NCI-H146 (cell line): ENCODE measurements around the gene GTF2F2.

Source experiments
- DNase-seq: peaks from one replicate; lab custom pipeline; 2025; lab: John Stamatoyannopoulos, UW

Gene GTF2F2, protein sequence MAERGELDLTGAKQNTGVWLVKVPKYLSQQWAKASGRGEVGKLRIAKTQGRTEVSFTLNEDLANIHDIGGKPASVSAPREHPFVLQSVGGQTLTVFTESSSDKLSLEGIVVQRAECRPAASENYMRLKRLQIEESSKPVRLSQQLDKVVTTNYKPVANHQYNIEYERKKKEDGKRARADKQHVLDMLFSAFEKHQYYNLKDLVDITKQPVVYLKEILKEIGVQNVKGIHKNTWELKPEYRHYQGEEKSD

DNA sequence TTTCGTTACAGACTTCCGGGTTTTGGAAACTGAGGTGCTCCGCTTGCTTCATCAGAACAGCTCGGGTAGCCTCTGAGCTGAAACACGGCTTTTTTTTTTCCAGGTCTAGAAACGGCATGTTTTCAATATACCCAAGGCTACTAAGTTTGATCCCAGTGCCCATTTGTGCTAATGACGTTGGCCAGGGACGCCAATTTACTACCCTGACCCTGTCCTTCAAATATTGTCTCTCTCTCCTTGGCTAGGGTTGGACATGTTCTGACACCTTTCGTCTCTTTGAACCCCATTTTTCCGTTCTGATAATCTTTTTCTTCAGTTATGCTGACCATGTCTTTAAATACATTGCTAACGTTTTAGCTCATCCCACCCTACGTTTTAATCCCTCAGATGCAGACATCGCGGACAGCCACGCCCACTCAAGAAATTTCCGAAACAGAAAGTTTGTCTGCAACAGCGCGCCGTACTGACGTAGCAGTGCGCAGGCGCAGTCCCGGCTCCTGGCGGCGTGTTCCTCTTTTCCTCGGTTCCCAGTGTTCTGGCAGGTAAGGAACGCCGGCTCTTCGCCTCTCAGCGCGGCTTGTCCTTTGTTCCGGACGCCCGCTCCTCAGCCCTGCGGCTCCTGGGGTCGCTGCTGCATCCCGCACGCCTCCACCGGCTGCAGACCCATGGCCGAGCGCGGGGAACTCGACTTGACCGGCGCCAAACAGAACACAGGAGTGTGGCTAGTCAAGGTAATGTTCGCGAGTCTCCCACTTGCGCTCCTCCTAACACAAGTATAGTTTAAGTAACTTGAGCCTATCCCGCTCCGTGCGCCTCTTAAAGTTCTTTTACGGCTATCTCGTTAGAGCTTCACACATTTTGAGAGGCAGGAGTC lies at the start of gene GTF2F2:
Gene GTF2F2, plus strand, starts transcription at position 520 of the 874 bp plus-strand sequence. Its CDS starts 146 bp downstream, at position 666.
- DNase-seq = peak; percentile 91

DNA sequence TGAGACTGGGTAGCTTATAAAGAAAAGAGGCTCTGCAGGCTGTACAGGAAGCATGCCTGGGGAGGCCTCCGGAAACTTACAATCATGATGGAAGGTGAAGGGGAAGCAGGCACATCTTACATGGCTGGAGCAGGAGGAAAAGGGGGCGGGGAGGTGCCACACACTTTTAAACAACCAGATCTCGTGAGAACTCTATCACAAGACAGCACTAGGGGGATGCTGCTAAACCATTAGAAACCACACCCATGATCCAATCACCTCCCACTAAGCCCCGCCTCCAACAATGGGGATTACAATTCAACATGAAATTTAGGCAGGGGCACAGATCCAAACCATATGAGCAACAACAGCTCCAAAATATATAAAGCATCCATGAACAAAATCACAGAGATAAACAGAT lies 46.5 kb upstream of the GTF2F2 start:
- no peak for DNase-seq

DNA sequence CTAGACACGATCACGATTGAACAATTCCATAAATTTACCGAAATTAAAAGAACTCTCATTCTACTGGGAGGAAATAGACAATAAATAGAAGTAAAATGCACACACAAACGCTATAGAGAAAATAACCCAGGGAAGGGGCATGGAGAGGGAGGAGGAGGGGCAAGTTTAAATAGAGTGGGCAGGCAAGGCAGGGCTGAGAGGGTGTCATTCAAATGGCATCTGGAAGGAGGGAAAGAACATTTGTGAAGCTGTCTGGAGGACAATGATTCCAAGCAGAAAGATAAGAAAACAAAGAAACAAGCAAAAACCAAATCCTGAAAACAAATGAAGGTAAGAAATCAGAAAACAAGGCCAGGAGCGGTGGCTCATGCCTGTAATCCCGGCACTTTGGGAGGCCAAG lies 45.6 kb upstream of the GTF2F2 start:
- no peak for DNase-seq

DNA sequence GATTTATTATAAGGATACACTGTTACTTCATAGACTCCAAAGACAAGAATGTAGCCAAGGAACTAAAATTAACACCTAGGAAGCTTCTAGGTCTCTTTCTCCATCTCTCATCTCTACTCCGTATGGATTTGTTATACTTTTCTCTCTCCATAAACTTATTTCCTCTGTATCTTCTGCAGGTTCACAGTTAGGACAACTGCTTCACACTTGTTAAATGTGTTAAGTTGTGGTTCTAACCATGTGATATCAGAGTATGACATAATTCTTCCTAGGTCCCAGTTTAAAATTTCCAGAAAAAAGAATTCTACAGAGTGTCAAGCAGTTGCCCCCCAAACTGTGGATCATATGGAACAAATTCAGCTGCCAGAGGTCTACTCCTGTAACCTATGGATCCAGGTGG lies 42.3 kb upstream of the GTF2F2 start:
- DNase-seq = no peak

DNA sequence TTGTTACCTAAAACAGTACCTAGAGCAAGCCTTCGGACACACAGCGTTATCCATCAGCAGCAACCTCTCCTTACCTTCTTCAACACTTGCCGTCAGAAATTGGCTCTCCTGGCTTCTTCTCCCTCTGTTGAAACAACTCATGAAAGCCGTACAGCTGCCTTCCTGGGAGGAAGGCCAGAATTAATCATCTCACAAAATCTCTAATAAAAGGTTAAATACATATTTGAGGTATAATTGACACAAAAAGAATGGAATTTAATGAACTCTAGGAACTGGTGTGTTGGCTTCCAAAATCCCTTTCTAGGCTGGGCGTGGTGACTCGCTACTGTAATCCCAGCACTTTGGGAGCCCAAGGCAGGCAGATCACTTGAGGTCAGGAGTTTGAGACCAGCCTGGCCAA lies 37.3 kb upstream of the GTF2F2 start:
- DNase-seq = no peak

DNA sequence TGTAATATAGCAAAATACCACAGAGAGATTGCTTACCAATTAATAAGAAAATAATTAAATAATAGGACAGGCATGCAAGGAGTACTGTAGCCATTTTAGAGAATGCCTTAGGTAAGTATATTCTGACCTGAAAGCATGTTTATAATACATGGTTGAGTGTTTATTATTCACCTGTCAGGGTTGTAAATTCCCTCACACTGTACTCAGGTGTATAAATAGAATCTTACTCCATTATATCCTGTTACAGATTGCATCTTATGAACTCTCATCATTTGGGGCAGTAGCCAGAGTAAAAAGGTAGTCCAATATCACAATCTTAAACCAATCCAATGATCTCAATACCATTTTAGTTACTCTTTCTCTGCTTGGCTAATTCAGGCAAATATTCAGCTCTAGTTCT lies 35.8 kb upstream of the GTF2F2 start:
- no peak for DNase-seq

DNA sequence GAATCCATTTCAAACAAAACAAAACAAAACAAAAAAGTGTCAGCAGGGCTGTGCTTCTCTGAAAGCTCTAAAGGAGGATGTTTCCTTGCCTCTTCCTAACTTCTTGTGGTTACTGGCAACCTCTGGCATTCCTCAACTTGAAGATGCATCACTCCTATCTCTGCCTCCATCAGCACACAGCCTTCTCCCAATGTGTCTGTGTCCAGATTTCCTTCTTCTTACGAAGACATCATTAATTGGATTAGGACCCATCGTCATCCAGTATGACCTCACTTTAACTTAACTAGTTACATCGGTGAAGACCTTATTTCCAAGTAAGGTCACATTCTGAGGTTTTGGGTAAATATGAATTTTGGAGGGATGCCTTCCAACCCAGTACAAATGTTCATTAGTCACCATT lies 33.8 kb upstream of the GTF2F2 start:
- no peak for DNase-seq

DNA sequence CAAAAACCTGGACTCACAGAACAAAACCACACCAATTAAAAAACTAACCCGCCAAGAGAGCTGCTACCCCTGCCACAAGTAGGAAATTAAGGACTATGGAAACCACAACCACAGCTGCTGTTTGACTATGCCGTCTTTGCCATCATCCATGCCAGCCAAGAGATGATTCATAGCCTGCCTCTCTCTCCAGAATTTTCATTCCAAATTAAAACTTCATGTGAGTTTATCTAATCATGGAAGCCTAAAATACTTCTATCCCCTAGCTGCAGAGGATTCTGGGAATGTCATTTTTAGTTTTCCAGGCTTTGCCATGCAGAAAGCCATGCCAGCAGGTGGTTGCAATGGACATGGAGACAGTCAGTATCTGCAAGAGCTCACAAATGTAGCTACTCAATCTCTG lies 27.6 kb upstream of the GTF2F2 start:
- no peak for DNase-seq

DNA sequence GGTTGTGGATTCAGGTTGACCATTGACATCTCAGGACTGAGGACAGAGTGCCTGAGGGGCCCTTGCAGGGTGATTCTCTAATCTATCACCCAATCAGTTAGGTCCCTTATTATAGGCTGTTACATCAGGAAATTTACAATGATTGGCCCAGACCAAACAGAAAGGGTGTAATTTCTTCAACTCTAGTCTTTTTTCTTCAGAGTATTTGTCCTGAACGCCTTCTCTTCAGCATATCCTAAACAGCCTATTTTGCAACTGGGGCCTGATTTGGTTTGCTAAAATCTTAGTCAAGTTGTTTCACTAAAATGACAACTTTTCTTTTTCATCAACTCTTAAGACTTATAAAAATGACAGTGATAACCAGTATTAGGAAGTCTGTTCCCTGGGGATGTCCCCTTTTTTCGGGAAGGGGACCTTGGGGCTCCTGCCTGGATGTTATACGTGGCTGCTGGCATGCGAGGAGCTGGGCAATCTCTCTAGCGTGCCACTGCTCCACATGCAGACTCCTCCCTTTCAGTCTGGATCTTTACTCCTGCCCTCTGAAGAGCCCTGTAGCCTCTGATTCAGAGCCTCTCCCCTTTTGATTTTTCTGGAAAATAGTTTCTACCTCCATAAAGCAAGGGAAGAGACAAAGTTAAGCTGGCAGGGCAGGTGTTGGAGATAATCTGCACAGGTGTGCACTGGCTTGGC lies 19.6 kb upstream of the GTF2F2 start:
- DNase-seq = no peak

DNA sequence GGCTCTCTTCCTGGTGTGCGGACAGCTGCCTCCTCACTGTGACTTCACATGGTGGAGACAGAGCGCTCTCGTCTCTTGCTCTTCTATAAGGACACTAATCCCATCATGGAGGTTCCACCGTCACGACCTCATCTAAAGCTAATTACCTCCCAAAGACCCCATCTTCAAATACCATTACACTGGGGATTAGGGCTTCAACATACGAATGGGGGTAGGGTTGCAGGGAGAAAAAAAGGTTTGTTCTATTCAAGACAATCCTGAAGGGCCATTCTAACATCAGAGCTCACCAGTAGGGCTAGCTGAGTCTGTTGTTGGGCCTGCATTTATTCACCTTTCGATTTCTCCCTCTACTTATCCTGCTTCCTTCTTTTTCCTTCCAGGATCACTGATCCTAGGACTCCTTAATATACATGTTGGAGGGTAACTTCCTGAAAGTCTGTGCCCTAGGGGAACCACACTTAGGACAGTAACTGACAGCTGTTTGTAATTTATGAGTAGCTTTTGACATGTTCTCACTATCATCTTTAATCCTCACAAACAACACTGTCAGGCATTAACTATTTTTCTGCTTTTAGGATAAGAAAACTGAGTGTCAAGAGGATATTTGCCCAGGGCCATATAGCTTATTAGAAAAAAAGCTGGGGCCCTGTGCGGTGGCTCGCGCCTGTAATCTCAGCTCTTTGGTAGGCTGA lies 18.8 kb upstream of the GTF2F2 start:
- no peak for DNase-seq

DNA sequence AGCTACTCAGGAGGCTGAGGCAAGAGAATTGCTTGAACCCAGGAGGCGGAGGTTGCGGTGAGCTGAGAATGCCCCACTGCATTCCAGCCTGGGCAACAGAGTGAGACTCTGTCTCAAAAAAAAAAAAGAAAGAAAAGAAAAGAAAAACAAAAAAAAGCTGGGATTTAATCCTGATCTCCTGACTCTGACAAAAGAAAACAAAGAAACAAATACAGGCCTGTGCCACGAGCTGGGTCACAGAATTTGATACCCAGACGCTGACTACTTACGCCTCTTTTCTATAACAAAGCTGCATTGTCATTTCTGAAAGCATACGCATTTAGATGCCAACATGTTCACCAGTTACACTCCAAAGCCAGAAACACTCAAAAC lies 18.2 kb upstream of the GTF2F2 start:
- DNase-seq = no peak

DNA sequence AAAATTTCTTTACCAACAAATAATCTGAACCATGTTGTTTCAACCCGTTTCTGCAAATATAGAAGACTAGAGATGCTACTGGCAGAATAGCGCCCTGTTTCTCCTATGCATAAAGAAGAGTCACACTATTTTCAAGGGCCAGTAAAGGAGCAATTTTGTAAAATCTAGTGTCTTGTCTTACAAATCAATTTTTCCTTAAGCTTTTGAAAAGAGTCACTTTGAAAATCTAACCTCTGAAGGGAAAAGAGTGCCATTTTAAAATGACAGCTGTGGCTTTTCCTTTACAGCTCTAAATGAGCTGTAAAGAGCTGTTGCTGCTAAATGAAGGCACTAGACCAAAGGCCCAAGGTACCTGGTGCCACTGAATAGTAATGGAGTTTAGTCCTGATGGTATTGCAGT lies 16.9 kb upstream of the GTF2F2 start:
- no peak for DNase-seq

DNA sequence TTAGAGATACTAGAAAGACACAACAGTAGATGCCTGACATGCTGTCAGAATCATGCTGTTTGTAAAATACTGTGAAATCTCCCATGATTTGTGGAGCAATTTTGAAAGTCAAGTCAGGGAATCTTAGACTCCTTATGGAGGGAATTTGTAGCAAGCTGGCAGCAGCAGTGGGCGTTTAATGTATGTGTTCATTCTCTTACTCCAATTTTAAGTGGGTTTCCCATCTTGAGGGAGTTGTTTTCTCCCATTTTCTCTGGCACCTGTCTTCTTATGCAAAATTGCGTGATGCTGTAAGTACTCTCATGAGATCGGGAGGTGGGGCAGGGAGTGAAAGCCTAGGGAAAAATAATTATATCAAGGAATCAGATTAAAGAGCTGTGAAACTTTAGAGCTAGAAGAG lies 16.0 kb upstream of the GTF2F2 start:
- DNase-seq = no peak

DNA sequence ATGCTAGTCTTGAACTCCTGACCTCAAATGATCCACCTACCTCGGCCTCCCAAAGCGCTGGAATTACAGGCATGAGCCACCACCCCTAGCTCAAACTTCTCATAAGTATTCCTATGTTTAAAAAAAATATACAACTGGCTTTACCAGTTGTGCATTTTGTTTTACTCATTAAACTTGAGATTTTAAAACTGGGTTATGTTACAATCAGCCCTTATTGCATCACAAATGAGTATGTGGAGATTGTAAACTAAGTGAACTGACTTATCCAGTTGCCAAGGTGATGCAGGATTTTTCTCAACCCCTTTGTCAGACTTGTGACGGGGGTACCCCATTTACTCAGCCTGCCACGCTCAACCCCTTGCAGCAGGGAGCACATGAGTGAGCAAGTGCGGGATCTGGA lies 14.4 kb upstream of the GTF2F2 start:
- DNase-seq = no peak

DNA sequence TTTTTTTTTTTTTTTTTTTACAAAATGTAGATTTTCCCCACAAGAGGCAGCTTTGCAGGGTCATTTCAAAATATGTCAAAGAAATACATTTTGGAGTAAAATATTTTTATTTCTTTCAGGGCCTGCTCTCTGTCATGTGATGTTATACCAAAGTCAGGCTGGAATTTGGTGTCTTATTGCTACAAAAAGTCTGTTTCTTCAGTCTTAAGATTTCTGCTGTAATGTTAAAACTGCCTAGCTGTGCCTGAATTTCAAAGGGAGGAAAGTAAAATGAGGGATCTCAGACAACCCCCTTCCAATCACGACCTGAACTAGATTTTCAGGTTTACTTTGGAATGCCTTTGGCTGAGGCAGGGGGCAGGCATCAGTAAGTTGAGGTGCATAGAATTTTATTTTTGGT lies 12.8 kb upstream of the GTF2F2 start:
- DNase-seq = no peak

DNA sequence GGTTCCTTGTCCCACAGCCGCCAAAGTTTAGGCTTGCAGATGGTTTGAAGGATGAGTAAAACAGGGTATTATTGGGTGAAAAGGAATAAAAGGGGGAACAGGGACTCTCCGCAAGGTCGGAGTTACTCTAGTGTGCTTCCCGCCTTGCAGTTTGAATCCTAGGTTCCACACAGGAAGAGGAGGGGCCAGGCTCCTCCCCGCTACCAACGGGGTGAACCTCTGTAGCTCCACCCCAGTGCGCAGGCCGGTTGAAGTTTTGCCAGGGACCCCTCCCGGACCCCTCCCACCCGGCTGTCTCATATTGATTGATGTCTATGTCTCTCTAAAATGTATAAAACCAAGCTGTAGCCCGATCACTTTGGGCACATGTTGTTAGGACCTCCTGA lies 11.6 kb upstream of the GTF2F2 start:
- DNase-seq = no peak

DNA sequence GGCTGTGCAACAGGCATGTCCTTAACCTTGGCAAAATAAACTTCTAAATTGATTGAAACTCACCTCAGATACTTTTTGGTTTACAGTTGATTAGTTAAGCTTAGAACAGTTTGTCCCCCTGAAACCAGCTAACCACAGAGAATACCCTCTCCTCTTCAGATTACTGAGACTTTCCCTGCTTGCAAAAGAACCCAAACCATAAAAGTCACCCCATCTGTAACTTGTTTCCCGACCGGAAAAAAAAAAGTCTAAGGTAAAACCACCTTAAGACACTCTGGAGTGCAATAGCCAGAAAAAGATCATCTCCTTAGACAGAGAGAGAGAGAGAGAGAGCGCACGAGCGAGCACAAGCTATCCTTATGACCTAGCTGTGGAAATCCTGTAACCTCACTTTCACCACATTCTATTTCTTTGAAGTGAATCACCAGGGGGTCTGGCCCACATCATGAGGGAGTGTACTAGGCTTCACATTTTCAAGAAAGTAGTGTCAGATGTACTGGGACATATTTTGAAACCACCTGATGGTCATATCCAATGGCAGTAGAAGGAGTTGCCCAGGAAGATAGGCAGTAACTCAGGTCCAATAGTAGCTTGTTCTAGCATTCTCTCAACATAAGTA lies 11.1 kb upstream of the GTF2F2 start:
- no peak for DNase-seq

DNA sequence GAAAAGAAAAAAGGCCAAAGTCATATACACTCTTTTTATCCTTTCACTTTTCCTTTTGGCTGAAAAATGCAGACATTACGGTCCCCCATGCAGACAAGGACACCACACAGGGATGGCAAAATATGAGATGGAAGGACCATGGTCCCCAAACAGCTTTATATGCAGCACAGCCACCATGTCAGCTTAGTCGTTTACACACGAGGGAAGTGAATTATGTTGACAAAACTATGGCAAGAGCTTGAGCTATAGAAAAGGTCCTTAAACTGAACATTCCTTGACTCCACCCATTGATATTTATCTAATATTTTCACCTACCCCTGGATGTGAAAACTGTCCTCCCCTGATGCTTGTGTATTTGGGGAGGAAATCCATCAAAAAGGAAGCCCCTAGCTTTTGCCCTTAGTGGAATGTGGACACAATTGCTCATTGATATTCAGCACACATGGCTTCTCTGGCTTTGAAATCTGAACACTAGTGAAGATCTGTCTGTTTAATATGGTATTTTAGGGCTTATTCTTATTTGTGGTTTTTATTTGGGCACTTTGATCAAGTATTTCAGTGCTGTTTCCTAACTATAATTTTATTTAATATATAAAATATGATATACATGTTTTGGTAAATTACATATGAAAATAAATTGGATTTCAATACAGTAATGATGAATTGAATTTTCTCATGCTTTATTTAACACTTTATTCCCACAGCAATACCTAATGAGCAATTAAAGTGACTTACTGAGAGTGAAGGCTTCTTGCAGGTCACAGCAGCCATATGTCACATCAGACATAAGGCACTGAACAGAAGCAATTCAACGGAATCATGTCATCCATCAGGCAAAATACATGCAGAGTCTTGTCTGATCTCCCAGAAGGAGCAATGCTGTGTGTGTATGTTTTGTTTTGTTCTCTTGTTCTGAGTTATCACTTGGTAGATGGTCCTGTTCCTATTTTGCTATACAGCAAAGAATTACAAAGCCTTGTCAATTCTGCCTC lies 6.8 kb upstream of the GTF2F2 start:
- DNase-seq = no peak

DNA sequence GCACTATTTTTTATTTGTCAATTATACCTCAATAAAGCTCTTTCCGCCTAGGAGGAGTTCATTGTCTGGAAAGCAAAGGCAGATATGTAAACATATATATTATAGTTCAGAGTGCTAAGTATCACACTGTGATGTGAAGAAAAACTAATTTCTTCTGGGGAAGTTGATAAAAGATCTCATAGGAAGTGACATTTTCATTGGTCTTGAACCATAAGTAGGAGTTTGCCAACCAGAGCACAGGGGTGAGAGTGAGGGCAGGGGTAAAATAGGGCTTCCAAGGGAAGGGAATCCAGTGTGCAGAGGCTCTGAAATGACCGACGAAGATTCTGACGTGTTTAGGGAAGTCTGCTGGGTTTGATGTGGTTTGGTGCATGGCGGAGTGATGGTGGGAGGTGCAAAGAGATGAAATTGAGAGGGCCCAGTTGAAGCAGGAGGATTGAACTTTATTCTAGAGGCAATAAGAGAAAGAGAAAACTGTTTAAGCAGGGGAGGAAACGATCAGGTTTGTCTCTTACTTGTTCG lies 780 bp upstream of the GTF2F2 start:
- peak; percentile 26 for DNase-seq
